ENCODE data around the gene BRD3OS.

GRCh38 chr9:134062461-134063087 is 37.3 kb downstream of the BRD3OS start:
- no peak for TF ChIP-seq CTCF (IDR thresholded peaks at IDR 0.05)
- no peak for TF ChIP-seq EZH2 (IDR thresholded peaks at IDR 0.05; ENCODE audit: borderline replicate concordance, insufficient read depth, low read depth, low read length, poor library complexity, severe bottlenecking)
